ENCODE results near the gene ULK2. TPM values are rescaled to one million over a fixed set of nuclear protein-coding genes. Genes with fewer than 3 reads are reported as not detected.

Gene ULK2
- total RNA-seq, 1 experiment from 2014 or later = 22.8 TPM

GRCh38 chr17:19755821-19756510 is 111.8 kb downstream of the ULK2 start:
- Histone ChIP-seq H3K9me3 (ENCODE audit: control insufficient read depth, insufficient read depth, low read depth, low read length) (no peaks in the 10 kb centered on the region), H3K27me3 (ENCODE audit: control insufficient read depth, insufficient read depth, low read length) (no peaks in the 10 kb centered on the region), H3K4me3 (ENCODE audit: low read depth in 2 of 2, low read length in 2 of 2) (no peak overlapping the region), H3K27ac (ENCODE audit: low read length) (no peak overlapping the region), H3K36me3 (ENCODE audit: control insufficient read depth, insufficient read depth, low read length) (no peaks in the 10 kb centered on the region), H3K4me1 (ENCODE audit: control insufficient read depth, insufficient read depth, low read length) (peaks cover 13% of the 10 kb centered on the region)
- in situ Hi-C loops (cut with HindIII; ENCODE audit: low pct_unique_long_range_greater_than_20kb, low sequenced_read_pairs) (no loop called here), intact Hi-C loops (cut with micrococcal nuclease; ENCODE audit: unreplicated experiment) (no loop called here)
- DNase-seq (ENCODE audit: low read depth, low spot score) = no peak
- BruUV-seq (replicated peaks) = no TSS peak
- no peak for TF ChIP-seq CTCF (IDR thresholded peaks at IDR 0.05)
- TF ChIP-seq TCF7L2 (IDR thresholded peaks at IDR 0.05; ENCODE audit: low read depth, low read length) = no peak
- no peak for TF ChIP-seq POLR2AphosphoS5 (IDR thresholded peaks at IDR 0.05; ENCODE audit: low read depth, low read length)
- no peak for TF ChIP-seq REST (IDR thresholded peaks at IDR 0.05; ENCODE audit: insufficient read depth in 1 of 2, low read depth in 2 of 2, low read length in 1 of 2)
- no peak for TF ChIP-seq SIN3A (IDR thresholded peaks at IDR 0.05; ENCODE audit: borderline replicate concordance, insufficient read depth, low read depth, low read length)
- ChIA-PET CTCF (no interaction called here), POLR2A (no interaction called here)
- no peak for ATAC-seq

- H3K36me3 ChIP-seq (ENCODE audit: control insufficient read depth, insufficient read depth, low read length) = no peaks in the 10 kb centered on the region
- BruUV-seq (replicated peaks) = no TSS peak
- DNase-seq (ENCODE audit: low read depth, low spot score) (no peak), ATAC-seq (no peak)
- no peak overlapping the region for H3K27ac ChIP-seq (ENCODE audit: low read length)
- H3K9me3 ChIP-seq (ENCODE audit: control insufficient read depth, insufficient read depth, low read depth, low read length) = no peaks in the 10 kb centered on the region
- in situ Hi-C loops (cut with HindIII; ENCODE audit: low pct_unique_long_range_greater_than_20kb, low sequenced_read_pairs) (no loop called here), intact Hi-C loops (cut with micrococcal nuclease; ENCODE audit: unreplicated experiment) (no loop called here)
- no peak overlapping the region for H3K4me3 ChIP-seq (ENCODE audit: low read depth in 2 of 2, low read length in 2 of 2)
- TF ChIP-seq REST (IDR thresholded peaks at IDR 0.05; ENCODE audit: insufficient read depth in 1 of 2, low read depth in 2 of 2, low read length in 1 of 2) = no peak
- TF ChIP-seq TCF7L2 (IDR thresholded peaks at IDR 0.05; ENCODE audit: low read depth, low read length) = no peak
- no peak for TF ChIP-seq SIN3A (IDR thresholded peaks at IDR 0.05; ENCODE audit: borderline replicate concordance, insufficient read depth, low read depth, low read length)
- no peak for TF ChIP-seq POLR2AphosphoS5 (IDR thresholded peaks at IDR 0.05; ENCODE audit: low read depth, low read length)
- TF ChIP-seq CTCF (IDR thresholded peaks at IDR 0.05) = no peak
- H3K27me3 ChIP-seq (ENCODE audit: control insufficient read depth, insufficient read depth, low read length) = no peaks in the 10 kb centered on the region
- CTCF ChIA-PET = no interaction called here
- H3K4me1 ChIP-seq (ENCODE audit: control insufficient read depth, insufficient read depth, low read length) = peaks cover 13% of the 10 kb centered on the region
- POLR2A ChIA-PET = no interaction called here
Observed at GRCh38 chr17:19755392-19755791, 112.3 kb downstream of the ULK2 start.

Measured in Panc1 (cell line).